Ascending aorta (tissue), 2 donors: Measurements from ENCODE around the gene ZNF846. TPM values are rescaled to one million over a fixed set of nuclear protein-coding genes. Genes with fewer than 3 reads are reported as not detected.

Source experiments
- DNase-seq, 2 donors: peaks; one replicate each; pipeline ENCODE4 v3.0.0-alpha.2; 2019; ENCODE audit warnings: low spot score in 2 of 2
- H3K27ac ChIP-seq, 2 donors: fragments of 200-600 bp; sonication (generic); one replicate each; pipeline ENCODE4 v1.5.1; 2016 to 2017; ENCODE audit warnings: mild to moderate bottlenecking in 1 of 2
- H3K27me3 ChIP-seq: fragments of 200-600 bp; sonication (generic); one replicate; pipeline ENCODE4 v1.5.1; 2017
- H3K36me3 ChIP-seq, 2 donors: fragments of 200-600 bp; sonication (generic); one replicate each; pipeline ENCODE4 v1.5.1; 2016
- H3K4me1 ChIP-seq, 2 donors: fragments of 200-600 bp; sonication (generic); one replicate each; pipeline ENCODE4 v1.5.1; 2016 to 2017; ENCODE audit warnings: mild to moderate bottlenecking in 1 of 2
- H3K4me3 ChIP-seq, 2 donors: fragments of 200-600 bp; sonication (generic); one replicate each; pipeline ENCODE4 v1.5.1; 2016 to 2017; ENCODE audit warnings: mild to moderate bottlenecking in 1 of 2
- H3K9me3 ChIP-seq, 2 donors: fragments of 200-600 bp; sonication (generic); one replicate each; pipeline ENCODE4 v1.5.1; 2016
- CTCF ChIP-seq, 3 experiments: fragments of 200-600 bp in 2 of 3; fragments of 450-650 bp in 1 of 3; sonication (generic) in 2 of 3; IDR thresholded peaks; one replicate each; pipeline ENCODE4 v1.5.1; 2016 to 2019; ENCODE audit warnings: antibody characterized with exemption in 3 of 3, mild to moderate bottlenecking in 1 of 3, moderate library complexity in 1 of 3
- intact Hi-C: fragments of 100-400 bp; cut with DNase I; formaldehyde crosslinking; loops from one replicate; pipeline ENCODE4 v1.15.1; 2023
- total RNA-seq: library from RNA; depleted of rRNA; stranded (reverse); fragments of >200 nt; gene quantifications from one replicate; pipeline ENCODE4 v1.1.0, GENCODE V29; 2016

Gene ZNF846
- total RNA-seq: 1.9 TPM

GRCh38 chr19:9768175-9769112 is at the start of gene ZNF846:
TSS of gene ZNF846 (minus strand) at chr19:9768738. CDS start at chr19:9764950, 3,788 bp downstream.
- Histone ChIP-seq H3K9me3 (peaks cover 3 to 4% of the 10 kb centered on the region in 2 donors), H3K4me1 (peaks cover 3 to 14% of the 10 kb centered on the region in 2 donors), H3K27me3 (no peaks in the 10 kb centered on the region), H3K4me3 (peak within 1 kb of the TSS; percentile 77 to 94), H3K27ac (peak within 1 kb of the TSS; percentile 92 to 94), H3K36me3 (peaks cover 12 to 32% of the 10 kb centered on the region in 2 donors)
- intact Hi-C loops: loop anchor here (1.0 to 10.0 kb wide), 4 partner anchors 17 to 334 kb away; partner anchors contain the start of genes ZNF266 and ZNF562
- peak; percentile 69 to 95 for DNase-seq
- no peak for TF ChIP-seq CTCF (IDR thresholded peaks at IDR 0.05)

GRCh38 chr19:9818175-9818733 is 49.7 kb upstream of the ZNF846 start:
- Histone ChIP-seq H3K27ac (peak overlapping the region; percentile 89 to 95), H3K9me3 (no peaks in the 10 kb centered on the region), H3K4me3 (peak overlapping the region; percentile 69 to 86), H3K36me3 (peaks cover 11 to 12% of the 10 kb centered on the region in 2 donors), H3K4me1 (peaks cover 7 to 16% of the 10 kb centered on the region in 2 donors), H3K27me3 (no peaks in the 10 kb centered on the region)
- DNase-seq: no peak
- TF ChIP-seq CTCF (IDR thresholded peaks at IDR 0.05): no peak
- intact Hi-C loops: no loop called here

GRCh38 chr19:9811139-9811538 is 42.6 kb upstream of the ZNF846 start:
- no peak overlapping the region for H3K4me3 ChIP-seq
- no peaks in the 10 kb centered on the region for H3K4me1 ChIP-seq
- H3K27me3 ChIP-seq: no peaks in the 10 kb centered on the region
- intact Hi-C loops: no loop called here
- peaks cover 58 to 70% of the 10 kb centered on the region in 2 donors for H3K36me3 ChIP-seq
- TF ChIP-seq CTCF (IDR thresholded peaks at IDR 0.05): no peak
- H3K9me3 ChIP-seq: no peaks in the 10 kb centered on the region
- H3K27ac ChIP-seq: no peak overlapping the region
- DNase-seq: no peak

GRCh38 chr19:9808855-9809824 is 40.6 kb upstream of the ZNF846 start:
- Histone ChIP-seq H3K4me1 (no peaks in the 10 kb centered on the region), H3K9me3 (no peaks in the 10 kb centered on the region), H3K27ac (no peak overlapping the region), H3K36me3 (peaks cover 52 to 71% of the 10 kb centered on the region in 2 donors), H3K4me3 (no peak overlapping the region), H3K27me3 (no peaks in the 10 kb centered on the region)
- DNase-seq: no peak
- intact Hi-C loops: no loop called here
- TF ChIP-seq CTCF (IDR thresholded peaks at IDR 0.05): no peak

- H3K4me1 ChIP-seq: no peaks in the 10 kb centered on the region
- no peak overlapping the region for H3K4me3 ChIP-seq
- TF ChIP-seq CTCF (IDR thresholded peaks at IDR 0.05): no peak
- H3K9me3 ChIP-seq: no peaks in the 10 kb centered on the region
- H3K27ac ChIP-seq: no peak overlapping the region
- H3K27me3 ChIP-seq: no peaks in the 10 kb centered on the region
- H3K36me3 ChIP-seq: peaks cover 42 to 55% of the 10 kb centered on the region in 2 donors
- intact Hi-C loops: no loop called here
- no peak for DNase-seq
These were observed 38.3 kb upstream of the ZNF846 start for GRCh38 chr19:9806803-9807202.
